GM23248 (cell line): ENCODE data around the gene USP6NL.

Experiments
- EZH2 ChIP-seq: fragments of 200-600 bp; sonication (generic); IDR thresholded peaks from 2 replicates; pipeline ENCODE4 v1.6.1; 2018; ENCODE audit warnings: antibody characterized with exemption, mild to moderate bottlenecking; ENCODE audit not compliant: insufficient read depth, poor library complexity, severe bottlenecking
- EZH2phosphoT487 ChIP-seq: fragments of 200-600 bp; sonication (generic); IDR thresholded peaks from 2 replicates; pipeline ENCODE4 v1.6.1; 2018; ENCODE audit warnings: antibody characterized with exemption, moderate library complexity, mild to moderate bottlenecking, low read depth; ENCODE audit not compliant: insufficient read depth

DNA sequence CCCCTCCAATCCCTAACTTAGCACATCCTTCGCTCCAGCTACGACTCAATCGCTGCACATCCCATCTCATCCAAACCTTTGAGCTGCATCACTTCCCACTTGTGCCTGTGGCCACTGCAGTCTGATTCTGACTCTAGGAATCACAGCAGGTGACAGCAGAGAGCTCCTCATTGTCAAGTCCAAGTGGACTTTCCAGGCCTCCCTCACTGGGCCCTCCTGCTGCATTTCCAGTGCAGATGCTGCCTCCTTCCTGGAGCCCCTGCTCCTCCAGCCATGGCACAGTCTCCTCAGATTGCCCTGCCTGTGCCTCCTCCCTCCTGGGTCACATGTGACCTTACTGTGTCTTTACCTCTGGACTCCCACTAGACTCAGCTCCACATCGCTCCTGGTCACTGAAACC, 157.3 kb downstream of the USP6NL start:
- TF ChIP-seq EZH2phosphoT487 (no peak), EZH2 (no peak)
